SH-SY5Y (cell line): ENCODE results near the gene TFEB.

ENCODE experiments used
- GATA2 ChIP-seq: IDR thresholded peaks from 2 replicates; pipeline ENCODE4 v1.6.1; 2011; ENCODE audit warnings: mild to moderate bottlenecking, low read depth, low read length
- GATA3 ChIP-seq: IDR thresholded peaks from 2 replicates; pipeline ENCODE4 v1.6.1; 2011; ENCODE audit warnings: low read depth, mild to moderate bottlenecking, low read length, moderate library complexity

DNA sequence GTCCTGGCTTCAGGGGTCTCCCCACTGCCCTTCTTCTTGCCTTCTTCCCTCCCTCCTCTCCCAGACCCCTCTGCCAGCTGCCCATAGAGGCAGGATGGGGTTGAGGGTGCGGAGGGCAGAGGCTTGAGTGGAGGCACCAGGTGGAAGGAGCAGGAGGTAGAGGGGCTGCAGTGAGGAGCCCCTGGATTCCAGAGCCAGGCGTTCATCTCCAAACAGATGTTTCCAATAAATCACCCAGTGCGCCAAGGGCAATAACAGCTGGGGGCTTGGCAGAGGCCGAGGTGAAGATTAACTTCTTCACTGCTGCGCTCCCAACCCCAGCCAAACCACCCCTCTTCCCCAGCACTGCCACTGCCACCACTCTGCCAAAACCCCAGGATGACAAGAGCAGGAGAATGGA, 86.5 kb downstream of the TFEB start:
- TF ChIP-seq GATA2, result no peak
- TF ChIP-seq GATA3, result no peak
